ENCODE results near the gene IGF2R. TPM values are rescaled to one million over a fixed set of nuclear protein-coding genes. Genes with fewer than 3 reads are reported as not detected.

Gene IGF2R
- total and polyA plus RNA-seq, 2 of the 13 experiments (the other 11 are each of a cell fraction or from before 2014, with no cell fraction given): 38.3 to 70.0 TPM

DNA sequence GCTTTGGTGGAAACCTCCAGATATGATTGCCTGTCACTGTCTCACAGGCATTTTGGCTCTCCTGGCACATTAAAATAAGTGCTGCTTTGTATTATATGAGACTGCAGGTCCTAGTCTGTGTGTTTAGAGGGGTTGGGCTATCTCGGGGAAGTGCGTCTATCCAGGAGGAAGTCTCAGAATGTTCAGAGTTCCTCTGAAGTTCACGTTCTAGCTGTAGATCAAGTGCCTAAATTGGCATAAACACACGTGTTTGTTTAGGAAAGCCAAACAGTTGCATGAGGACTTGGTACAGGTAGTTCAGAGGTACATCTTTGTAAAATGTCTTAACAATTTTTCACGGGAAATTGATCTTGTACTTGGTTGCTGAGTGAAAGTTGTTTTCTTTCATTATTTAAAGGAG lies 116.3 kb downstream of the IGF2R start:
- ChIA-PET POLR2A (no interaction called here), CTCF (ENCODE audit: low intra/inter-chr PET ratio, low total read pairs) (interaction anchor here (0.5 kb wide), 1 partner anchor 658 kb away, joined by 3 read pairs; no protein-coding TSS in a partner anchor)
- Histone ChIP-seq H4K20me1 (ENCODE audit: insufficient read depth, low read length) (0 out of 2 replicates have a peak, but pooled peaks cover 4% of the 10 kb centered on the region), H3K4me3 (replicated peaks in 1 of 3; ENCODE audit: insufficient read depth in 1 of 3, low read depth in 2 of 3, low read length in 3 of 3) (no peak overlapping the region), H3K9me3 (ENCODE audit: low read length) (no peaks in the 10 kb centered on the region), H3K9ac (ENCODE audit: insufficient read depth, low read depth, low read length) (no peak overlapping the region), H3K27me3 (ENCODE audit: control insufficient read depth in 1 of 2, insufficient read depth in 2 of 2, low read length in 2 of 2) (no peaks in the 10 kb centered on the region), H3K27ac (ENCODE audit: extremely low read length, insufficient read depth, low read length) (no peak overlapping the region), H2AFZ (ENCODE audit: low read length) (no peak overlapping the region), H3K4me2 (ENCODE audit: low read depth, low read length) (no peak overlapping the region), H3K79me2 (ENCODE audit: insufficient read depth, low read length) (no peaks in the 10 kb centered on the region), H3K36me3 (replicated peaks in 1 of 2; ENCODE audit: control insufficient read depth in 1 of 2, insufficient read depth in 2 of 2, low read length in 2 of 2) (peaks cover 49 to 82% of the 10 kb centered on the region in 2 experiments), H3K4me1 (ENCODE audit: insufficient read depth, low read length) (peaks cover 9% of the 10 kb centered on the region)
- 88% methylated on average over 5 of the region's 5 CpGs for WGBS (ENCODE audit: low lambda C conversion rate)
- in situ Hi-C loops (cut with HindIII; ENCODE audit: extremely low pct_ligation_motif_present, low pct_unique_long_range_greater_than_20kb) (loop anchor here (5.0 kb wide), 1 partner anchor 372 kb away; no protein-coding TSS in a partner anchor), intact Hi-C loops (cut with micrococcal nuclease; ENCODE audit: unreplicated experiment) (no loop called here)
- BruUV-seq (replicated peaks): no TSS peak
- FAIRE-seq: no peak
- TF ChIP-seq JUNB (CRISPR knock-in tag; IDR thresholded peaks at IDR 0.05; ENCODE audit: borderline replicate concordance): no peak
- TF ChIP-seq, protein P1, sequence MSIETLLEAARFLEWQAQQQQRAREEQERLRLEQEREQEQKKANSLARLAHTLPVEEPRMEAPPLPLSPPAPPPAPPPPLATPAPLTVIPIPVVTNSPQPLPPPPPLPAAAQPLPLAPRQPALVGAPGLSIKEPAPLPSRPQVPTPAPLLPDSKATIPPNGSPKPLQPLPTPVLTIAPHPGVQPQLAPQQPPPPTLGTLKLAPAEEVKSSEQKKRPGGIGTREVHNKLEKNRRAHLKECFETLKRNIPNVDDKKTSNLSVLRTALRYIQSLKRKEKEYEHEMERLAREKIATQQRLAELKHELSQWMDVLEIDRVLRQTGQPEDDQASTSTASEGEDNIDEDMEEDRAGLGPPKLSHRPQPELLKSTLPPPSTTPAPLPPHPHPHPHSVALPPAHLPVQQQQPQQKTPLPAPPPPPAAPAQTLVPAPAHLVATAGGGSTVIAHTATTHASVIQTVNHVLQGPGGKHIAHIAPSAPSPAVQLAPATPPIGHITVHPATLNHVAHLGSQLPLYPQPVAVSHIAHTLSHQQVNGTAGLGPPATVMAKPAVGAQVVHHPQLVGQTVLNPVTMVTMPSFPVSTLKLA (IDR thresholded peaks at IDR 0.05): 0 out of 2 replicates have a peak, but pooled peaks have one; percentile 11
- TF ChIP-seq BCL6 (CRISPR knock-in tag; IDR thresholded peaks at IDR 0.05): no peak
- no peak for ATAC-seq
- no peak for DNase-seq (ENCODE audit: low spot score)

DNA sequence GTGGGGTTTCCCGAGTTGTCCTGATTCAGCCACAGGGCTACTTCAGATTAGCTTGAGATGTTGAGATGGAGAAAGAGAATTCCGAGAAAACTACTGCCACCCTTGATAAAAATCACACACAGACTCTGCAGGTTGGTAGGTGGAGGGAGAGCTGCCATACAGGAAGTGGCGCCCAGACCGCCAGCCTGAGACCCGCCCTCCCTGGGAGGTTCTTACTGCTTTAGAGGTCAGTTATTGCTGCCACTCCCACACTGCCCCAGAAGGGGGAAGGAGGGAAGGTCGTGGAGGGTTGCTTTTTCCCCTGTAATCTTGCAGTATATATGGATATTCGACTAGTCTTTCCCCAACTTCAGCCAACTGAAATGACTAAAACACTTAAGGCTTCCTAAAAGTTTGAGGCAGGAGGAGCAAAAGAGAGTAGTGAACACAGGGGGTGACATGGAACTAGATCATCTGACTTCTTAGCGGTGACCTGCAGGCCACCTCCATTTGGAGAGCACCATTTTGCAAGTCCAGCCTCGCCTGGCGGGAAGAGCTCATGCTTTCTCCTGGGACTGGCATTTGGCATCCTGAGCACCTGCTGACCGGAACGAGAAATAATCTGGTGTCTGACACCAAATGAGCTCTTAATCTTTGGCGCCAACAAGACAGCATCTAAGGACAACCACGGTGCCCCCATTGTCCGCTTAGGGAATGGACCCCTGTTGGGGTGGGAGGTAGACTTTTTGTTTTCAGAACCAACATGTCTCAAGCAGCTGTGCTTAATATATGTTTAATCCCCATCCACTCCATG lies 117.0 kb downstream of the IGF2R start:
- Histone ChIP-seq H3K27ac (ENCODE audit: extremely low read length, insufficient read depth, low read length) (no peak overlapping the region), H3K79me2 (ENCODE audit: insufficient read depth, low read length) (no peaks in the 10 kb centered on the region), H3K9ac (ENCODE audit: insufficient read depth, low read depth, low read length) (no peak overlapping the region), H3K4me2 (ENCODE audit: low read depth, low read length) (no peak overlapping the region), H4K20me1 (ENCODE audit: insufficient read depth, low read length) (0 out of 2 replicates have a peak, but pooled peaks cover 4% of the 10 kb centered on the region), H2AFZ (ENCODE audit: low read length) (no peak overlapping the region), H3K27me3 (ENCODE audit: control insufficient read depth in 1 of 2, insufficient read depth in 2 of 2, low read length in 2 of 2) (no peaks in the 10 kb centered on the region), H3K4me3 (replicated peaks in 1 of 3; ENCODE audit: insufficient read depth in 1 of 3, low read depth in 2 of 3, low read length in 3 of 3) (no peak overlapping the region), H3K4me1 (ENCODE audit: insufficient read depth, low read length) (peaks cover 11% of the 10 kb centered on the region), H3K9me3 (ENCODE audit: low read length) (no peaks in the 10 kb centered on the region), H3K36me3 (replicated peaks in 1 of 2; ENCODE audit: control insufficient read depth in 1 of 2, insufficient read depth in 2 of 2, low read length in 2 of 2) (peaks cover 51 to 84% of the 10 kb centered on the region in 2 experiments)
- FAIRE-seq (no peak), ATAC-seq (no peak), DNase-seq (ENCODE audit: low spot score) (no peak)
- ChIA-PET POLR2A (no interaction called here), CTCF (ENCODE audit: low intra/inter-chr PET ratio, low total read pairs) (no interaction called here)
- intact Hi-C loops (cut with micrococcal nuclease; ENCODE audit: unreplicated experiment) (no loop called here), in situ Hi-C loops (cut with HindIII; ENCODE audit: extremely low pct_ligation_motif_present, low pct_unique_long_range_greater_than_20kb) (loop anchor here (5.0 kb wide), 1 partner anchor 371 kb away; no protein-coding TSS in a partner anchor)
- no TSS peak for BruUV-seq (replicated peaks)
- WGBS (ENCODE audit: low lambda C conversion rate): 98% methylated on average over 15 of the region's 15 CpGs
- TF ChIP-seq RBM22 (optimal IDR thresholded peaks at IDR 0.05; ENCODE audit: low read length): peak; percentile 46
- no peak for TF ChIP-seq CBX2 (IDR thresholded peaks at IDR 0.05; ENCODE audit: low read depth, low read length)
- no peak for TF ChIP-seq CBX2 (CRISPR knock-in tag; IDR thresholded peaks at IDR 0.05; ENCODE audit: low read depth)
- no peak for TF ChIP-seq ETV6 (CRISPR knock-in tag; conservative IDR thresholded peaks at IDR 0.05)
- TF ChIP-seq ZNF850 (CRISPR knock-in tag; conservative IDR thresholded peaks at IDR 0.05): no peak
- TF ChIP-seq NFKB2 (CRISPR knock-in tag; IDR thresholded peaks at IDR 0.05; ENCODE audit: borderline replicate concordance): no peak
- no peak for TF ChIP-seq ZNF335 (CRISPR knock-in tag; IDR thresholded peaks at IDR 0.05)
- TF ChIP-seq, protein P2, sequence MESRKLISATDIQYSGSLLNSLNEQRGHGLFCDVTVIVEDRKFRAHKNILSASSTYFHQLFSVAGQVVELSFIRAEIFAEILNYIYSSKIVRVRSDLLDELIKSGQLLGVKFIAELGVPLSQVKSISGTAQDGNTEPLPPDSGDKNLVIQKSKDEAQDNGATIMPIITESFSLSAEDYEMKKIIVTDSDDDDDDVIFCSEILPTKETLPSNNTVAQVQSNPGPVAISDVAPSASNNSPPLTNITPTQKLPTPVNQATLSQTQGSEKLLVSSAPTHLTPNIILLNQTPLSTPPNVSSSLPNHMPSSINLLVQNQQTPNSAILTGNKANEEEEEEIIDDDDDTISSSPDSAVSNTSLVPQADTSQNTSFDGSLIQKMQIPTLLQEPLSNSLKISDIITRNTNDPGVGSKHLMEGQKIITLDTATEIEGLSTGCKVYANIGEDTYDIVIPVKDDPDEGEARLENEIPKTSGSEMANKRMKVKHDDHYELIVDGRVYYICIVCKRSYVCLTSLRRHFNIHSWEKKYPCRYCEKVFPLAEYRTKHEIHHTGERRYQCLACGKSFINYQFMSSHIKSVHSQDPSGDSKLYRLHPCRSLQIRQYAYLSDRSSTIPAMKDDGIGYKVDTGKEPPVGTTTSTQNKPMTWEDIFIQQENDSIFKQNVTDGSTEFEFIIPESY (CRISPR knock-in tag; IDR thresholded peaks at IDR 0.05): peak; percentile 68
- no peak for TF ChIP-seq IRF2 (CRISPR knock-in tag; IDR thresholded peaks at IDR 0.05)
- TF ChIP-seq ZNF598 (CRISPR knock-in tag; IDR thresholded peaks at IDR 0.05; ENCODE audit: borderline replicate concordance): no peak
- TF ChIP-seq, protein P3, sequence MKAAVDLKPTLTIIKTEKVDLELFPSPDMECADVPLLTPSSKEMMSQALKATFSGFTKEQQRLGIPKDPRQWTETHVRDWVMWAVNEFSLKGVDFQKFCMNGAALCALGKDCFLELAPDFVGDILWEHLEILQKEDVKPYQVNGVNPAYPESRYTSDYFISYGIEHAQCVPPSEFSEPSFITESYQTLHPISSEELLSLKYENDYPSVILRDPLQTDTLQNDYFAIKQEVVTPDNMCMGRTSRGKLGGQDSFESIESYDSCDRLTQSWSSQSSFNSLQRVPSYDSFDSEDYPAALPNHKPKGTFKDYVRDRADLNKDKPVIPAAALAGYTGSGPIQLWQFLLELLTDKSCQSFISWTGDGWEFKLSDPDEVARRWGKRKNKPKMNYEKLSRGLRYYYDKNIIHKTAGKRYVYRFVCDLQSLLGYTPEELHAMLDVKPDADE (CRISPR knock-in tag; IDR thresholded peaks at IDR 0.05): no peak

All from HepG2 (cell line).